Mesothelial cell of epicardium (in vitro differentiated cells): ENCODE results near the gene RPL18A. TPM values are rescaled to one million over a fixed set of nuclear protein-coding genes. Genes with fewer than 3 reads are reported as not detected.

Experiments
- DNase-seq, 2 experiments: peaks; one replicate each; pipeline ENCODE4 v3.0.0; 2021; ENCODE audit warnings: low spot score in 2 of 2; ENCODE audit not compliant: unreplicated experiment in 2 of 2
- H3K27ac Mint-ChIP-seq: 2 replicates; pipeline ENCODE4 v1.8.0; 2021; ENCODE audit warnings: mixed read lengths
- H3K27me3 Mint-ChIP-seq: 2 replicates; pipeline ENCODE4 v1.8.0; 2021; ENCODE audit warnings: low read depth, mixed read lengths
- H3K36me3 Mint-ChIP-seq: 2 replicates; pipeline ENCODE4 v1.8.0; 2021; ENCODE audit warnings: mixed read lengths
- H3K4me1 Mint-ChIP-seq: 2 replicates; pipeline ENCODE4 v1.8.0; 2021; ENCODE audit warnings: mixed read lengths
- H3K4me3 Mint-ChIP-seq: 2 replicates; pipeline ENCODE4 v1.8.0; 2021; ENCODE audit warnings: mild to moderate bottlenecking, moderate library complexity, mixed read lengths
- H3K9me3 Mint-ChIP-seq: 2 replicates; pipeline ENCODE4 v1.8.0; 2021; ENCODE audit warnings: mixed read lengths
- CTCF ChIP-seq: fragments of 200-600 bp; sonication (generic); IDR thresholded peaks from one replicate; pipeline ENCODE4 v1.5.0; 2021; ENCODE audit warnings: antibody characterized with exemption; ENCODE audit not compliant: unreplicated experiment
- total RNA-seq: library from RNA; stranded (reverse); gene quantifications from 3 replicates; pipeline ENCODE4 v1.2.1, GENCODE V29; 2021

The RPL18A gene
- total RNA-seq, 1 donor from 2014 or later = 1,706 TPM

DNA sequence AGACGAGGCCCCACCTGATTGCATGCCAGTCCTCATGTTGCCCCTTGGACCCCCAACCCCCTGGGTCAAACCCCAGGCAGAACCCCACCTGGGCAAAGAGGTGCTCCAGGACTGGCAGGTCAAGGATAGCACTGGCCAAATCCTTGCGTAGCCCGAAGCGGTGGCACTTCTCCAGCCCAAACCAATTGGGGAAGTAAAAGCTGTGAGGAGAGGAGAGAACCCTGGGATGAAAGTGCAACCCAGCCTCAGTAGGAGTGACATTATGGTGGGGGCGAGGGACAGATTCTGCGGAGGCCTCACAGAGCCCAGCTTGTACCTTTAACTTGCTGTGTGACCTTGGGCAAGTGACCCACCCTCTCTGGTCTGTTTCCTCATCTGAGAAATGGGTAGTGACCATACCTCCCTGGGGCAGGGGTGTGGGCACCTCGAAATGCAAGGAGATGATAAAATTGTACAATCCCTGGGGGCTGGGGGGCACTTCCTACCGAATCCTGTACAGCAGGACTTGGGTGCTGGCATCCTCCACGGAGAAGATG lies 16.4 kb upstream of the RPL18A start:
- H3K36me3 Mint-ChIP-seq = no peaks in the 10 kb centered on the region
- no peaks in the 10 kb centered on the region for H3K9me3 Mint-ChIP-seq
- TF ChIP-seq CTCF = no peak
- no peak overlapping the region for H3K4me3 Mint-ChIP-seq
- no peak overlapping the region for H3K27ac Mint-ChIP-seq
- no peak for DNase-seq
- H3K4me1 Mint-ChIP-seq = peaks cover 3% of the 10 kb centered on the region
- H3K27me3 Mint-ChIP-seq = peaks cover 47% of the 10 kb centered on the region

GRCh38 chr19:17843908-17844490 lies 15.7 kb upstream of the RPL18A start:
- no peak overlapping the region for H3K4me3 Mint-ChIP-seq
- no peaks in the 10 kb centered on the region for H3K36me3 Mint-ChIP-seq
- H3K27me3 Mint-ChIP-seq = peaks cover 44% of the 10 kb centered on the region
- no peak for TF ChIP-seq CTCF
- no peaks in the 10 kb centered on the region for H3K9me3 Mint-ChIP-seq
- peaks cover 3% of the 10 kb centered on the region for H3K4me1 Mint-ChIP-seq
- DNase-seq = no peak
- no peak overlapping the region for H3K27ac Mint-ChIP-seq

- DNase-seq = no peak
- H3K9me3 Mint-ChIP-seq = no peaks in the 10 kb centered on the region
- no peak overlapping the region for H3K27ac Mint-ChIP-seq
- no peak overlapping the region for H3K4me3 Mint-ChIP-seq
- TF ChIP-seq CTCF = no peak
- peaks cover 26% of the 10 kb centered on the region for H3K27me3 Mint-ChIP-seq
- H3K36me3 Mint-ChIP-seq = no peaks in the 10 kb centered on the region
- no peaks in the 10 kb centered on the region for H3K4me1 Mint-ChIP-seq
Observed at GRCh38 chr19:17846146-17846545, 13.6 kb upstream of the RPL18A start.

DNA sequence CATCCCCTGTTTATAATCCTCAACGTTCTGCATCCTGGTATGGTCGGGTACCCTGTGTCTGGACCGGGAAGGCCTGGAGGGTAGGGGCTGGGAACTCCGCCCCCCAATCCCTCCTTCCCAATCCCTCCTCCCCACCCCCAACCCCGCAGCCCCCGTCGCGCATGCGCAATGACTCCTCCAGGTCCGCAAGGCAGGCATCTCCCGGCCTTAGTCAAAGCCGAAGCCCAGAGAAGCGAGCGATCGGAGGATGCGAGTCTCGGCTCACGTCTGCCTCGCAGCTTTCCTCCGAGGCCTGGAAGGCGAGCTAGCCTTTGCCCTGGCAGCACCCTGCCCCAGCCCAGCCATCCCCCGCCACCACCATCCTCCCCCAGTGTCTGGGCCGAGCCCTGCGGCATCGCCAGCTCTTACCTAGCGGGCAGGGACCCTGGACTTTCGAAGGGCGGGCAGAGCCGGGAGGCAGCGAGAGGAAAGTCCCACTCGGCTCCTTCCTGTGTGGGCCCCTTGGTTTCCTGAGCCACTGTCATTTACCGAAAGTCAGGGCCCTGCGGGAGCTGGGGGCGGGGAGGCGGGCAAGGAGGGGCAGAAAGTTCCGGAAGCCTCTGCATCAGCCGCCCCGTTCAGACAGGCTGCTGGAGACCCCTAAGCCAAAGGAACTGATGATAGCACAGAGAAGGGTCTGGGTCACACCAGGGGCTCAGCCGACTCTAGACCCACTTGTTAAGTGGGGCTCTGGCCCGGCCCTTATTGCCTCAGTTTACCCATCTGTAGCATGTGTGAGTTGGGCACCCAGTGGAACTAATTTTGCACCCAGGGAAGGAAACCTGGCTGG lies 12.0 kb upstream of the RPL18A start, which contains the start of gene JAK3:
JAK3 (minus strand) TSS at position 445 of the 829 bp plus-strand sequence. CDS start 3,565 bp downstream, outside the sequence.
- peak; percentile 75 to 80 for DNase-seq
- peak within 1 kb of the TSS; percentile 57 for H3K4me3 Mint-ChIP-seq
- no peak for TF ChIP-seq CTCF

GRCh38 chr19:17848595-17849292 lies 11.0 kb upstream of the RPL18A start:
- no peak for DNase-seq
- Mint-ChIP-seq H3K36me3 (no peaks in the 10 kb centered on the region), H3K4me3 (no peak overlapping the region), H3K27ac (peak overlapping the region; percentile 34), H3K4me1 (no peaks in the 10 kb centered on the region), H3K27me3 (peaks cover 8% of the 10 kb centered on the region), H3K9me3 (no peaks in the 10 kb centered on the region)
- TF ChIP-seq CTCF = no peak

More for the DNA sequence above, 12.0 kb upstream of the RPL18A start, which contains the start of gene JAK3:
- no peaks in the 10 kb centered on the region for H3K36me3 Mint-ChIP-seq
- peaks cover 15% of the 10 kb centered on the region for H3K27me3 Mint-ChIP-seq
- H3K4me1 Mint-ChIP-seq = no peaks in the 10 kb centered on the region
- H3K9me3 Mint-ChIP-seq = no peaks in the 10 kb centered on the region
- peak within 1 kb of the TSS; percentile 88 for H3K27ac Mint-ChIP-seq
